ENCODE measurements around the gene ADARB1. TPM values are rescaled to one million over a fixed set of nuclear protein-coding genes. Genes with fewer than 3 reads are reported as not detected.

ADARB1 gene
- total RNA-seq, 1 donor from 2014 or later: 18.8 TPM

DNA sequence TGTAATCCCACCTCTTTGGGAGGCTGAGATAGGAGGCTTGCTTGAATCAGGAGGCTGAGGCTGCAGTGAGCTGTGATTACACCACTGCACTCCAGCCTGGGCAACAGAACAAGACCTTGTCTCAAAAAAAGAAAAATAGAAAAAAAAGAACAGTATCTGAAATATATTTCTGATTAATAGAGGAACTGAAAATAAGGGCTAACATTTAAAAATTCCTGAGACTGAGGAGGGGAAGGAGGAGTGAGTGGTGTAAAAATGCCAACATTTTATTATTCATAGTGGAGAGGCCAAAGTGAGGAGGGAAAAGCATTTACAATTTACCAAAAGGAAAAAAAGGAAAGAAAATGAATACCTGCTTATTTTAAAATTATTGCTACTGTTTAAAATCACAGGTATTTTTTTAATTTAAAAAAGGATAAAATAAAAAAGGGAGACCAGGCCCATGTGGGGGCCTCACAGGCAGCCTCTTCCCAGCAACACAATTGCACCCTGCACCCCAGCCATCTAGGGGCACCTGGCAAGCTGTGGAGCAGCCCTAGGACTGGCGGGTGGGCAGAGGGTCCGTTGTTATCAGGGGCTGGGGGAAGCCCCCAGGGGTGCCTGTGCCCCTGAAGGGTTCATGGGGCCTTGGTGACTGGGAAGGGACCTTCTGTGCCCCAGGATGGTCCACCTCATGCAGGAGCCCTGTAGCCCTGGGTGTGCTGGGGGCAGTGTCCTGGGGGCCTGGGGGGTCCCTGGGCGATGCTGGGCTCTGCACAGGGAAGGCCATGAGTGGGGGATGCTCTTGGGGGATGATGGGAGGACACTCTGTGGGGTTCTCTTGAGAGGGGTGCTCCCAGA, 34.8 kb upstream of the ADARB1 start:
- DNase-seq (ENCODE audit: low read depth, low spot score): no peak

DNA sequence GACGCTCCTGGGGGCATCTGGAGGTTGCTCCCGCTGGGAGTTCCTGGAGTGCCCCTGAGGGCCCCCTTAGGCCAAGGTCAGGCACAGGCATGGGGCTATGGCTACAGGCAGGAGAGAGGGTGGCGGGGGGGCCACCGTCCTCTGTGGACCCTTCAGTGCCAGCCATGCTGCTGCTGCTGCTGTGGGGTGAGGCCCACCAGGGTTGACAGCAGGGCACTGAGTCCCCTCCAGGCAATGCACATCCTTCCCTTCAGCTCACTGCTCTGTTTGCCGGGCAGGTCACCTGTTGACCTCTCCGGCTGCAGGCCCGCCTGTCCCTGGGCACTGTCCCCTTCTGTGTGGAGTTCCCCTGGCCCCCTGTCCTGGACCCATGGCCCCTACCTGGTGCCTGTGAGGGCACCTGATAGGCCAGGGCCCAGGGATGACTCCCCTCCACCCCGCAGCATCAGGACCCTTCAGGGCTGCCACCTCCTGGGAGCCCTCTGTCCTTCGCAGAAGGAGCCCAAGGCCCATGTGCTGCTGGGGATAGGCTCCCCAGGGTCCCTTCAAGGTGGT, 34.1 kb upstream of the ADARB1 start:
- DNase-seq (ENCODE audit: low read depth, low spot score): no peak

DNA sequence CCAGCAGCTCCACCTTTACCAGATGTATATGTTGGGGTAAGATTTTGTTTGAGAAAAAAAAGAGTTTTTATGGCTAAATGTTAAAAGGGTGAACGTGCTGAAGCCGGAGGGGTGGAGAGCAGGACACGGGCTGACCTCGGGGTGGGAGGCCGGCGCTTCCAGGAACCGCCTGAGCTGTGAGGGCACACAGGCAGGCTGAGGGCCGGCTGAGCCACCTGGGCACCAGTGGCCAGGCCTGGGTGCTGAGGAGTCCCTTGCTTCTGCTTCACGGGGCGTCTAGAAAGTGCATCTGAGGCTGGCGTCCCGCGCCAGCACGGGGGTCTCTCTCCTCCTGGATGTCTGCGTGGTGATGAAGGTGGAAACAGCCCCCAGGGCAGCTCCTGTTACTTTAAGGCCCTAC, 33.6 kb upstream of the ADARB1 start:
- DNase-seq (ENCODE audit: low read depth, low spot score): no peak

DNA sequence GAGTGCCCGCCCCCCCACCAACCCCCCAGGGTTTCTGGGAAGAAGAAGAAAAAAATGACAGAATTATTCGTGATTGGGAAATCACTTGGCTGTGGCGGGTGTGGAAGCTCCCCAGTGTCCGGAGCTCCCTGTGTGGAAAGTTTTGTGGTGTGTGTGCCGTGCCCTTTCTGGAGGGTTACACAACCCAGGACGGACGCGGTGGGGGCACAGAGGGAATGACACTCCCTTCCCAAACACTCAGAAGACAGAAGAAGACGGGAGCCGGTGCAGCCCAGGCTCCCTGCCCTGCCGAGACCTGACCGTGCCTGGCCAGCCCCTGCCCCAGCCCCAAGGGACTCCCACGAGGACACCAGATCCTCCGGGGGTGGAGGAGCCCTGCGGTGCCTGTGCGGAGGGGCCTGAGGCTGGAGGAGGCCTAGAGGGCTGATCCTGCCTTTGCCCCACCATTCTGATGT, 33.0 kb upstream of the ADARB1 start:
- DNase-seq (ENCODE audit: low read depth, low spot score): no peak

DNA sequence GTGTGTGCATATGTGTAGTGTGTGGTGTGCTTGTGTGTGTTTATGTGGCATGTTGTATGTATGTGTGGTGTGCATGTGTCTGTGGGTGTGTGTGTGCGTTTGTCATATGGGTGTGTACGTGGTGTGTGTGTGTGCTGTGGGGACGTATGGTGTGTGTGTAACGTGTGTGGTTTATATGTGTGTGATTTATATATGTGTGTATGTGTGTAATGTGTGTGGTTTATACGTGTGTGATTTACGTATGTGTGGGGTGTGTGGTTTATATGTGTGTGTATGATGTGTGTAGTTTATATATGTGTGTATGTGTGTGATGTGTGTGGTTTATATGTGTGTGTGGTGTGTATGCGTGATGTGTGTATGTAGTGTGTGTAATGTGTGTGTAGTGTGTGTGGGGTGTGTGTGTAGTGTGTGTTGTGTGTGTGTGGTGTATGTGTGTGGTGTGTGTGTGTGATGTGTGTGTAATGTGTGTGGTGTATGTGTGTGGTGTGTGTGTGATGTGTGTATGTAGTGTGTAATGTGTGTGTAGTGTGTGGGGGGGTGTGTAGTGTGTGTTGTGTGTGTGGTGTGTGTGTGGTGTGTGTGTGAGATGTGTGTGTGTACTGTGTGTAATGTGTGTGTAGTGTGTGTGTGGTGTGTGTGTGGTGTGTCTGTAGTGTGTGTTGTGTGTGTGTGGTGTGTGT, 32.3 kb upstream of the ADARB1 start:
- no peak for DNase-seq (ENCODE audit: low read depth, low spot score)

DNA sequence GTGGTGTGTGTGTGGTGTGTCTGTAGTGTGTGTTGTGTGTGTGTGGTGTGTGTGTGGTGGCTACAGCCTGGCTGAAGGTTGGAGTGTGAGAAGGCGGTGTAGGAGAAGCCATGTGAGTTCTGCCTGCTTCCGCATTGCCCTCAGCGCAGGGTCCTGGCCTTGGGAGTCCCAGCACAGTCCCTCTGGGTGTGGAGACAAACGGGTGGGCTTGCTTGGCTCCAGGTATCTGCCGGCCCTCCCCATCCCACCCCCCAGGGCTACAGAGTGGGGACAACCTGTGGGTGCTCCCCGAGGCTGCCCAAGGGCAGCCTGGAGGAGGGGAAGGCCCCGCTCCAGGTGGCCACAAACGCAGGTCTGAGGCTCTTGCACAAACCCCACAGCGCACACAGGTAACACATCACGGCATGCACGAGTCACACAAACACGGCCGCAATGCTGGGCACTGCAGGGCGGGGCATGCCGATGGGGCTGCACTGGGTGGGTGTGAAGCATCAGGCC, 31.7 kb upstream of the ADARB1 start:
- no peak for DNase-seq (ENCODE audit: low read depth, low spot score)

DNA sequence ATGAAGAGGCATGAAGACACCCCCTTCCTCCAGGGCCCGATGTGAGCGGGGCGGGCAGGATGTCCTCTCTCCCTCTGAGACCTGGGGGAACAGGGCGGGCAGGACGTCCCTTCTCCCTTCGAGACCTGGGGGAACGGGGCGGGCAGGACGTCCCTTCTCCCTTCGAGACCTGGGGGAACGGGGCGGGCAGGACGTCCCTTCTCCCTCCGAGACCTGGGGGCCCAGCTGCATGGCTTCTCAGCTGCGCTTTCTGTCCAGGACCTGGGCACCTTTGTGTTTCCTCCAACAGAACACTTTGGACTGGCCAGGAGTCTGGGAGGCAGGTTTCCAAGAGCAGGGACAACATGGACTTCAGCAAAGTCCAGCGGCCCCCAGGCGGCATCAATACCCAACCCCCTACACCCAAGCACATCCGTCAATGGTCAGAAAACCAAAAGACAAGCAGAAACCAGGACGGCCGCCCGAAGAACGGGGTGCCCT, 30.8 kb upstream of the ADARB1 start:
- no peak for DNase-seq (ENCODE audit: low read depth, low spot score)

DNA sequence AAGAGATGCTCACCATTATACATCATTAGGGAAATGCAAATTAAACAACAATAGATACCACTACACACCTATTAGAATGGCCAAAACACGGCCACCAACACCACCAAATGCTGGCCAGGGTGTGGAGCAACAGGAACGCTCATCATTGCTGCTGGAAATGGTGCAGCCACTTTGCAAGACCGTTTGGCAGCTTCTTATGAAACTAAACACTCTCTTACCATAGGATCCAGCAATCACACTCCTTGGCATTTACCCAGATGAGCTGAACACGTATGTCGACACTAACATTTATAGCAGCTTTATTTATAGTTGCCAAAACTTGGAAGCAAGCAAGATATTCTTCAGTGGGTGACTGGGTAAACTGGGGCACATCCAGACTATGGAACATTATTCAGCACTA, 28.9 kb upstream of the ADARB1 start:
- DNase-seq (ENCODE audit: low read depth, low spot score): no peak

DNA sequence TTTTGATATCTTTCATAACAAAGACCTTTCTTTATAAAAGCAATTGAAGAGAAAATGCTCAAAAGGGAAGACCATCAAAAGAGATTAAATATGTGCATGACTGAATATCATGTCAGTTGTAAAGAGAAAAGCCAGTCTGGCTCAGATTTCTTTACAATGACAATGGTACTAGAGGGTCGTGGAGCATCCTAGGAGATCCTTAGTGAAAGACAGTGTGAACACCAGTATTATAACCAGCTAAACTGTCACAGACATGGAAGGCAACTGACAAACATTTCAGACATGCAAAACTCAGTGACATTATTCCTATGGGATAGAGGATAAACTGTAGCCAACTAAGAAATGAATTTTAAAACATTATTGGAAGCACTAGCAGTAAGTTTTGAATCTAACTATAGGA, 27.1 kb upstream of the ADARB1 start:
- no peak for DNase-seq (ENCODE audit: low read depth, low spot score)

DNA sequence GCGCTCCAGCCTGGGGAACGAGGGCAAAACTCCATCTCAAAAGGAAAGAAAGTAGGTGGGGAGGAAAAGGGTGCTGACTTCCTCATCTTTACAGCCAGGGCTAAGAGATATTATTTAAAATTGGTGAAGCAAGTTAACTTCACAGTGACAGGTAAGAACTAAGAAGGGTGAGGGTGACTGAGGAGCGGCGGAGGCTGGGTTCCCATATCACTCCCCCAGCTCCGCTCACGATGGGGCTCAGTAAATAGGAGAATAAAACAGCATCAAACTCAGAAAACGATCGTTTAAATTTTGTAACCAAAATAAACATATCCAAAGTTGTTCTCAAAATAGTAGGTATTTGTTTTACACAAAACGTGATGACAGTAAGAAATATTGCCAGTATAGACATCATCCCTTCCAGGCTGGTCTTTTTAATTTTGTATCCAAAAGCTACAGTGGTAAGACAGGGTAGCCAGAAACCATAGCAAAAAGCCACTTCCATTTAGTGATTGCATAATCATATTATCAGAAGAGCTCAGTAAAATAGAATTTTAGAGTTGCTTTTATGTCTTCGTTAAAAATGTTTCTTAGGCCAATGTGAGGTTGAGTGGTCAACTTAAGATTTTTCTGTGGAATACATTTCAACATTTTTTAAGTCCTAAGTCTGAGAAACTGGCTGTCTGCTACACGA, 26.2 kb upstream of the ADARB1 start:
- no peak for DNase-seq (ENCODE audit: low read depth, low spot score)

DNA sequence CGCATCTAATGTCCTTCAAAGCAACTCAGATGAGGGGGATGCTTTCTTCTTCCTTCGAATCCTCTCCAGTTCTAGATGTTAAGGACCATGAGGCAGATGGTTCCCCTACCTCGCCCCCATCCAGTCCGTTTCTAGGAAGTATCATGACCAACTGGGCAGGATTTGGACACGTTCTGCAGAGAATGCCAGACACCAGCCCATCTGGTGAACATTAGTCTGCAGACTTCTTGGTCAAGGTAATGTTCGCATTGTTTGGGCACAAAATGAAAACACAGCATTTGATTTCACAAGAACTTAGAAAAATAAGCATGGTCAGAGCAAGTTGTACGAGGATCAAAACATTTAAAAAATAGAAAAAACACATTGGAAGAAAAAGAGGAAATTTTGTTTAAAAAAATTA, 25.4 kb upstream of the ADARB1 start:
- no peak for DNase-seq (ENCODE audit: low read depth, low spot score)

DNA sequence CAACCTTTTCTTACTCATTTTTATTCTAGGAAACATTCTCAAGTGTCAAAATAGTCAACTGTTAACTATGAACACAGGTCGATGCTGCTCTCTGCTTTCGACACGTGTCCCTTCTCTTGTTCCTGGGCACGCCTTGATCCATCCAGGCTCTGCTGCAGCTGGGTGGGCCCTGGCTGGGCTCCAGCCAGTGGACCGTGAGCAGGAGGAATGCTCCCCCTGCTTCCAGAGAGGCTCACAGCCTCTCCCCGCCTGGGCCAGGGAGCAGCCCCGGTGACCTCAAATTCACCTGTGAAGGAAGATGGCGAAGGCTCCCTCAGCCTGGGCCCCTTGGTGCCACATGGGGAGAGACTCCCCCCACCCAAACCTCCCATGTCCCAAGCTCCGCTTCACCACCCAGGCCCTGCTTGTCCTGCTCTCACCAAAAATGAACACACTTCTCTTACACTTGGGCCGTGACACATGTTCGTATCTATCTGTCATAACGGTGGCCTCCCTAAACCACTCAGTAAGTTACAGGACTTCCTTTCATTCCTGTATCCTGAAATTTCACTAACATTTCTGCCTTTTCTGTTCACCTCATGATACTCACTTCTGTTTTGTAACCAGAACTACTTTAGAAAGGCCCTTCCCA, 24.6 kb upstream of the ADARB1 start:
- no peak for DNase-seq (ENCODE audit: low read depth, low spot score)

DNA sequence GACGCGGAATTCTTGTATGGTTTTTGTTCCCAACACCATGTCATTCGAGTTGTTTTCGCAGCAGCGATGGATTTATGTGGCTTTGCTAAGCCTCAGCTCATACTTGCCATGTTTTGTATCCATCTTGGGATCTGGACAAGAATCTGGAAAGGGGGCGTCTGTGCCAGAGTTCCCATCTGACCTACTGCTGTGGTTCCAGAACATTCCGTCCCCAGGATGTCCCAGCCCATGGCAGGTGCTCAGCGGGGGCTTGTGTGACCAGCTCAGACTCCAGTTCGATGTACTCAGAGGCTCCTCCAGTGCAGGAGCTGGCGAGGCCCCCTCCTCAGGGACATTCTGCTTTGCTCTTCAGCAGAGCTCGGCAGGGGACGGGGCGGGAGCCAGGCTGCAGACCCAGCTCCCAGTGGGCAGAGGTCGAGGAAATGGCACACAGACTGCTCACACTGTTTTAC, 24.0 kb upstream of the ADARB1 start:
- DNase-seq (ENCODE audit: low read depth, low spot score): no peak

DNA sequence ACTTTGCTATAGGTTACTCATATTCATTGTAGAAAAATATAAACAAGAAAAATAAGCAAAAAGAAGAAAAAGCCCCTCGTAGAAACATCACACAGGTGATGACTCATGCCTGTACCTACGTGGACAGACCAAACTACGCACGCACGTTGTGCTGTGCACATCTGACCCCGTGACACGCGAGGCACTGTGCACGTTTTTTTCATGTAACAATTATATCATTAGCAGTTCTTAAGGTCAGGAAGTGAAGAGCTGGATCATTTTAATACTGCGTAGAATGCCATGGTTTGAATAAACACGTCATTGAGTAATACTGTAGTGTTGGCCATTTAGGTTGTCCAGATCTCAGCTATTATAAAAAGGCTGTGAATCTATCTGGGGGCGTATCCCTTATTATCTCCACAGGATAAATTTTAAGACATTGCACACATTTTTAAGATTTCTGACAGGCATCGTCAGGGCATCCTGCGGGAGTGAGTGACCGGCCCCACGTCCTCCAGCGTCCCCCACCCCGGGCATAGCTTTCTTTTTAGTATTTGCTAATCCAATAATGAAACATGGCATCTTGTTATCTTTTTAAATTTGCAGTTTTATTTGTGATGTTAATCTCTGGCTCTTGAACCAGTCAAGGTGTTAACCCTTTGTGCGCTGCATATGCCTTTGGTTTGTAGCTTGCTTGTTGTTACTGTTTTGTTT, 23.4 kb upstream of the ADARB1 start:
- no peak for DNase-seq (ENCODE audit: low read depth, low spot score)

DNA sequence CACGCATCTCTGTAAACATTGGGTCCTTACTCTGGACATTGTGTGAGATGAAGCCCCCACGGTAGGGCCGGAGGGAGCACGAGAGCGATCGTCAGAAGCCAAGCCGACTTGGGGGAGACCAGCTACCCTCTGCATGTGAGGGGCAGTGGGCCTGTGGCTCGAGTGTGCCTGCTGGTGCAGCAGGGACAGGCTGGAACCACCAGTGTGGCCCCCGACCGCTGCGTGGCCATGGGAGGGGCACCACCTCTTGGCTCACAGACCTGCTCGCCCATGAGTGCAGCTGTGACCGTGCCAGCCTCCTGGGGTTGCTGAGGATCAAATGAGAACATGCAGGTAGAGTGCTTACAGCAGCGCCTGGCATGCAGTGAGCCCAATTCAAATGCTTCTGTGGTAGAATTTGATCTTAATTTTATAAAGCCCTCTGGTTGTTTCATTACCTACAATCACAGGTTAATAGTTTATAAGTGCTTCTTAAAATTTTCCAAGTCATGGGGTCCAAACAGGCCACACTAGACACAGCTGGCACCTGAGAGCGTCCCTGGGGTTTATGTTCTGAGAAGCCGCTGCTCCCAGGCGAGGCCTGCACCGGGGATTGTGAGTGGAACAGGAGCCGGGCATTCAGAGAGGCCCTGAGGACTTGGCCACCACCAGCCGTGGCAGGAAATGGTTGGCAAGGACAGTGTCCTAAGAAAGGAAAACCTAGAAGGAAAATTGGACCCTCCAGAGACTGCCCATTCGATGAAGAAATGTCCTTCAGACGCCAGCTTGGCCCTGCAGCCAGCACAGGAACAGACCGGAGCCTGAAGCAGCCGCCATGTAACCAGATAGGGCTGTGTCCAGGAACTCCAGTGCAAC, 22.6 kb upstream of the ADARB1 start:
- DNase-seq (ENCODE audit: low read depth, low spot score): no peak

DNA sequence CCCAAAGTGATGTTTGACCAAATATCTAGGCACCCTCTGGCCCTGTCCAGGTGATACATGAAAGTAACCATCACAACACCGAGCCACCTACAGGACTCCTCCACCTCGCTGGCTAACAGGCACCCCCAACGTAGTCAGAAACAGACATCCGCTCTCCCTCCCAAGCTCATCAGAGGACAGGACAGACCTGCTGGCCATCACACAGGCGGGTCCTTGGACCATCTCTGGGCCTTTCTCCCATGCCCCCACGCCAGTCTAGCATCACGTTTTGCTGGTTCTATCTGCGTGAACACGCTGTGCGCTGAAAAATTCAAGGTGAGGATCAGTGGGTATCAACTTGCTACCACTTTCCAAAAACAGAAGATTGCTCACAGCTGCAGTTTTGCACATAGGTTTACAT, 21.4 kb upstream of the ADARB1 start:
- DNase-seq (ENCODE audit: low read depth, low spot score): no peak

DNA sequence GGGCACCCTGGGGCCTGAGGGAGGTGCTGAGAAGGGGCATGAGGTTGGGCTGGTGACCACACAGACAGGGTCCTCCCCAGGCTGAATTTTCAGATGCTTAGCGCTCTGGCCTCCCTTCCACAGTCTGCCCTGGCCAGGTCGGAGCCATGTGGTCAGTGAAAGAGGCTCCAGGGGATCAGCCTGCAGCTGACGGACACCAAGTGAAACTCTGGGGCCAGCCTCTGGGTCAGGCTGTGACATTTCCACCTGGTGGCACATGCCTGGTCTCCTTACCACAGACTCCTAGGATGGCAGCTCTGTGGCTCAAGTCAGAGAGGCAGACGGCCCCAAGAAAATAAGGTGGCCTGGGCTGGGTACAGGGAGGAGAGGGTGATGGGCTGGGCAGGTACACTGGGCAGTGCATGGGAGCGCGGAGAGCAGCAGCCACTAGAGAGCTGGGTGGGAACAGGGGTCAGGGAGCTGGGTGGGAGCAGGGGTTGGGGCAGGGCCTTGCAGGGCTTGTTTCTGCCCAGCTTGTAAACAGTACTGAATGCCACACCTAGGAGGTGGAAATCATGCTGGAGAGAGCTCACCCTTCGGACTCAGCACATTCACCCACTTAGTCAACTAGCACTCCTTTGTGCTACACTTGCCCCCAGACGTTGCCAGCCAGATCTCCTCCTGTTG, 20.7 kb upstream of the ADARB1 start:
- no peak for DNase-seq (ENCODE audit: low read depth, low spot score)

DNA sequence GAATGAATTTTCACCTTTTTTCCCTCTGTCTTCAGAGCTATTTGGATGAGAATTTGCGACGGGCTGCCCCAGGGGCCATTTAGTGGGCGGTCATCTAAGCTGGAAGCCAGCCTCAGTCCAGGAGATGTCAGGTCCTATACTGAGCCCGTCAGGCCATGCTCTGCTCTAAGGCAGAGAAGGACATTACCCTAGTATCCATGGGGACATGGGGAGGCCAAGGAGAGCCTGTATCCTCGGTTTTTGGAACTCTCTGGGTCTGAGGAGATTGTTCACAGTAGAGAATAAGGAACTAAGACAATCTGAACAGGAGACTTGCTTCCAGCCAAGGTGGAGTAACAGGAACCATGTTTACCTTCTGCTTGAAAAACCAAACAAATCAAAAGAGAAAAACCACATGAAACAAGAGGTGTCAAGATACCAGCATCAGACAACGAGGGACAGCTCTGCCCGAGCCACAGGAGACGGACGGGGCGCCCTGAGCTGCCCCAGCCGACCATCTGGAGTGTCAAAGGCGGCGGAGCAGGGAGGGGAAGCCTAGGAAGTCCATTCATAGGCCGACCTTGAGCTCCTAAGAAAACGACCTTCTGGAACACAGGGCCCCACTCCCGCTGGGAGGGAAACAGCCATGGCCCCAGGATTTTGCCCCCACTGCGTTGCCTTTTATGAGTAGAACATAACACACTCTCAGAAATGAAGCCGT, 20.0 kb upstream of the ADARB1 start:
- DNase-seq (ENCODE audit: low read depth, low spot score): no peak

All from pulmonary artery endothelial cell (primary cell).